HUES6 (cell line): ENCODE data around the gene CADPS.

Experiments
- H3K27ac ChIP-seq: 2 replicates; pipeline ENCODE4 v1.7.0; 2013; ENCODE audit warnings: low read depth, mild to moderate bottlenecking, low read length, inconsistent platforms
- H3K27me3 ChIP-seq: 2 replicates; pipeline ENCODE4 v1.6.1; 2013; ENCODE audit warnings: low read length; ENCODE audit not compliant: control insufficient read depth, insufficient read depth
- H3K36me3 ChIP-seq: 2 replicates; pipeline ENCODE4 v1.6.1; 2013; ENCODE audit warnings: low read length; ENCODE audit not compliant: control insufficient read depth, insufficient read depth
- H3K4me1 ChIP-seq: 2 replicates; pipeline ENCODE4 v1.6.1; 2013; ENCODE audit warnings: low read length; ENCODE audit not compliant: control insufficient read depth, insufficient read depth
- H3K4me3 ChIP-seq: 2 replicates; pipeline ENCODE4 v1.5.1; 2013; ENCODE audit warnings: low read depth, low read length
- H3K9ac ChIP-seq: one replicate; pipeline ENCODE4 v1.6.1; 2013; ENCODE audit warnings: mild to moderate bottlenecking, low read length
- H3K9me3 ChIP-seq: 2 replicates; pipeline ENCODE4 v1.6.1; 2013; ENCODE audit warnings: low read depth, low read length; ENCODE audit not compliant: control insufficient read depth, insufficient read depth

The CADPS gene

DNA sequence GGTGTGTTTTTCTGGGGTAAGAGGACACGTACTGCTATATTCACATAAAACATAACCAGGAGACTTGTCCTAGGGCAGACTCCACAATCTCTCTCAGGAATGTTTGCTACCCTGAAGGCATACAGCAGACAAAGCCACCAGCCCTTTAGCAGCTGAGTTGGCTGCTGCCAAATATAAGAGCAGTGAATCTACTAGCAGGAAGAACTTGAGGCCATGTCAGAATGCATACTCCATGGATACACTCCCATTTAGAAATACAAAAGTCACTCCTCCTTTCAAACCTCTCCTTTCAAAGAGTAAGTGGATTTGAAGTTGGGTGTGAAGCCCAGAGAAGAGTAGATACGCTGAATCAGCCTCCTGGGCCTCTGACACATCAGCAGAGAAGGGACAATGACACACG, 94.1 kb downstream of the CADPS start:
- Histone ChIP-seq H3K27me3 (no peaks in the 10 kb centered on the region), H3K27ac (no peak overlapping the region), H3K9ac (no peak overlapping the region), H3K36me3 (no peaks in the 10 kb centered on the region), H3K4me3 (no peak overlapping the region), H3K4me1 (peaks cover 6% of the 10 kb centered on the region; the same call in 1 of the 2 replicates), H3K9me3 (no peaks in the 10 kb centered on the region)

GRCh38 chr3:62777674-62778073, 97.5 kb downstream of the CADPS start:
- no peaks in the 10 kb centered on the region for H3K27me3 ChIP-seq
- no peaks in the 10 kb centered on the region for H3K36me3 ChIP-seq
- no peak overlapping the region for H3K4me3 ChIP-seq
- no peaks in the 10 kb centered on the region; the same call in 1 of the 2 replicates for H3K4me1 ChIP-seq
- H3K9me3 ChIP-seq, result no peaks in the 10 kb centered on the region
- no peak overlapping the region for H3K9ac ChIP-seq
- no peak overlapping the region for H3K27ac ChIP-seq

DNA sequence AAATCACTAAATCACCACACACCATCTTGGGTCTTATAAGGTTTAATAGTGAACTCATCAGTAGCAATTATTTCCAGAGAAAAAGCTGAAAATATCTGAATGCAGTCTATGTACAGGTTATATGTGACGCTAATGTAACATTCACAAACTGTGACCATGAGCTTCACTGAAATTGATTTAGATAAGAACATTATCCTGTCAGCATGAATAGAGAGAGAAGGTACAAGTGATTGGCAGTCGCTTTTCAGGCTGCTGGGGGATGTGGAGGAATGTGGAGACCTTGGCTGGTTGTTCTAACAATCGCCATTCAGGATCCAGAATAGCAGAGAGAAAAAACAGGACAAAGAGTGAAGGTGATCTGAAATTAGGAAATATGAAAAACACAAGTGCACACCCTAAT, 98.1 kb downstream of the CADPS start:
- Histone ChIP-seq H3K27ac (no peak overlapping the region), H3K4me3 (no peak overlapping the region), H3K9me3 (no peaks in the 10 kb centered on the region), H3K9ac (no peak overlapping the region), H3K4me1 (no peaks in the 10 kb centered on the region; the same call in 1 of the 2 replicates), H3K36me3 (no peaks in the 10 kb centered on the region), H3K27me3 (no peaks in the 10 kb centered on the region)

DNA sequence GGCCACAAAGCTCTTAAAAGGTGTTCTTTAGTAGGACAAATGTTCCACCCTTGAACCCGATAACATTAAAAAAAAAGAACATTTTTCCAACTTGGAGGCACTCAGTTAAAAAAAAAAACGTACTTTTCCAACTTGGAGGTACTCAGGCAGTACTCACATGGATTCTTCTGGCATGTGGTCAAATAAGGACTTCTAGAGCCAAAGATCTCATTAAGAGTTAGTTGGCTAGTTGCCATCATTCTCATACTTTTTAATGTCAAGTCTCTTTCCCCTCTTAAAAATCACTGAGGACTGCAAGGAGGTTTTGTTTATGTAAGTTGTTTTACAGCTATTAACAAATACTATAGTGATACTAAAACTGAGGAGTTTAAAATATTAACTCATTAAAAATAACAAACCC, 101.0 kb downstream of the CADPS start:
- Histone ChIP-seq H3K36me3 (no peaks in the 10 kb centered on the region), H3K27me3 (no peaks in the 10 kb centered on the region), H3K4me3 (no peak overlapping the region), H3K4me1 (no peaks in the 10 kb centered on the region), H3K9ac (no peak overlapping the region), H3K27ac (no peak overlapping the region), H3K9me3 (no peaks in the 10 kb centered on the region)

- Histone ChIP-seq H3K36me3 (no peaks in the 10 kb centered on the region), H3K9me3 (no peaks in the 10 kb centered on the region), H3K27ac (no peak overlapping the region), H3K4me1 (no peaks in the 10 kb centered on the region), H3K27me3 (no peaks in the 10 kb centered on the region), H3K9ac (no peak overlapping the region), H3K4me3 (no peak overlapping the region)
Measured at GRCh38 chr3:62771331-62772072, 103.7 kb downstream of the CADPS start.

DNA sequence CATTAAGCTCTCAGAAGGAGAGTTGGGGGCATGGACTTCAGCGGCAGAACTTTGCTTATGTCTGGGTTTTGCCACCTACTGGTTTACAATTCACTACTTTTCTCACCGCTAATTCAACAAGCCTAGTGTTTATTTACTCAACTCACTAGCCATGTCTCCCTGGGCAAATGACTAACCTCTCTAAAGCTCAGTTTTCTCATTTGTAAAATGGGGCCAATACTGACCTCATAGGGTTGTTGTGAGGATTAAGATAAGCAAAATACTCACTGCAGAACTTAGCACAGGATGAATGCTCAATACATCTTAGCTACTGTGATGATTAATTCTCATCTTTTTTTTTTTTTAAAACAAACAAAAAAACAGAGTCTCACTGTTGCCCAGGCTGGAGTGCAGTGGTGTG, 106.3 kb downstream of the CADPS start:
- no peaks in the 10 kb centered on the region for H3K27me3 ChIP-seq
- H3K4me3 ChIP-seq, result no peak overlapping the region
- no peaks in the 10 kb centered on the region for H3K36me3 ChIP-seq
- no peaks in the 10 kb centered on the region for H3K9me3 ChIP-seq
- no peak overlapping the region for H3K9ac ChIP-seq
- H3K27ac ChIP-seq, result no peak overlapping the region
- H3K4me1 ChIP-seq, result no peaks in the 10 kb centered on the region

DNA sequence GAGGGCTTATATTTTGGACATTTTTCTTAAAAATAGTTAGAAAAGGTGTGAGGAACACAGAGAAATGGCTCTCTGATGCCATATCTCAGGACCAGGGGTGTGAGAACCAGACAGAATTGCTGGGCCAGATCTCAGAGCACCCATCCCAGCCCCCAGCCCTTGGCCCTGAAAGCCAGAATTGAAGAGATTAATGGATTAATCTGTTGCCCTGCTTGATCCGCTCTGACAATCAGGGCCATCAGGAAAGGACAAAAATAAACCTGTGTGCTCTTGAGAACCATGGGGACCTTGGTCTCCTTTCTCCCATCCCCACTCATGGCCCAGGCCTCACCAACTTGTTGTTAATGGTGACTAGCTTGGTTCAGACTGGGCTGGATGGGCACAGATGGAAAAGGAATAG, 113.5 kb downstream of the CADPS start:
- Histone ChIP-seq H3K4me3 (no peak overlapping the region), H3K9ac (no peak overlapping the region), H3K9me3 (no peaks in the 10 kb centered on the region), H3K36me3 (no peaks in the 10 kb centered on the region), H3K27me3 (no peaks in the 10 kb centered on the region), H3K27ac (no peak overlapping the region), H3K4me1 (no peaks in the 10 kb centered on the region)

GRCh38 chr3:62761311-62761710, 113.9 kb downstream of the CADPS start:
- H3K9me3 ChIP-seq, result no peaks in the 10 kb centered on the region

GRCh38 chr3:62758296-62759066, 116.7 kb downstream of the CADPS start:
- H3K36me3 ChIP-seq, result no peaks in the 10 kb centered on the region
- no peak overlapping the region for H3K9ac ChIP-seq
- no peak overlapping the region for H3K27ac ChIP-seq
- H3K9me3 ChIP-seq, result no peaks in the 10 kb centered on the region
- no peaks in the 10 kb centered on the region for H3K27me3 ChIP-seq
- no peak overlapping the region for H3K4me3 ChIP-seq
- no peaks in the 10 kb centered on the region for H3K4me1 ChIP-seq

More at GRCh38 chr3:62761311-62761710, 113.9 kb downstream of the CADPS start:
- Histone ChIP-seq H3K36me3 (no peaks in the 10 kb centered on the region), H3K4me1 (no peaks in the 10 kb centered on the region), H3K27me3 (no peaks in the 10 kb centered on the region), H3K4me3 (no peak overlapping the region), H3K9ac (no peak overlapping the region), H3K27ac (no peak overlapping the region)

DNA sequence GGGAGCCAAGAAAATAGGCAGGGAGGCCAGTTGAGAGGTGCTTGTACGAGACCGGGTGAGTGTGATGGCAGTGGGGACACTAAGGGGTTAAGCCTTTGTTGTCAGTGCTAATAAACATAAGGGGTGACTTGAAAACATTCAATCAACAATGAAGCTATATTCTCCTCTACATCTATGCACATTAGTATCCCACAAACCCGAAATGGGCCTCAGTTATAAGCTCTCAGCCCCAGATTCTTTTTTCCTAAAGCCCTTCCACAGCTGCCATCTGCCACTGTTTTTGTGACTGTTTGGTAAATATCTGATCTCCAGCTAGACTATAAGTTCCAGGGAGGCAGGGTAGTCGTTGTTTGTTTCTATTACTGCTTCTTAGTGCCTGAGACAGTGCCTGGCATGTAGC, 118.2 kb downstream of the CADPS start:
- Histone ChIP-seq H3K9ac (no peak overlapping the region), H3K27me3 (no peaks in the 10 kb centered on the region), H3K27ac (no peak overlapping the region)

GRCh38 chr3:62755285-62755684, 119.9 kb downstream of the CADPS start:
- no peak overlapping the region for H3K9ac ChIP-seq
- no peak overlapping the region for H3K4me3 ChIP-seq
- no peaks in the 10 kb centered on the region for H3K36me3 ChIP-seq
- H3K27me3 ChIP-seq, result no peaks in the 10 kb centered on the region
- H3K27ac ChIP-seq, result no peak overlapping the region
- H3K9me3 ChIP-seq, result no peaks in the 10 kb centered on the region
- H3K4me1 ChIP-seq, result no peaks in the 10 kb centered on the region

More for the DNA sequence above, 118.2 kb downstream of the CADPS start:
- H3K36me3 ChIP-seq, result no peaks in the 10 kb centered on the region
- no peaks in the 10 kb centered on the region for H3K4me1 ChIP-seq
- no peaks in the 10 kb centered on the region for H3K9me3 ChIP-seq
- no peak overlapping the region for H3K4me3 ChIP-seq
